ENCODE data around the gene RNLS.

RNLS gene

GRCh38 chr10:88461426-88461825 lies 121.7 kb downstream of the RNLS start:
- no peak for TF ChIP-seq POLR2AphosphoS5 (IDR thresholded peaks at IDR 0.05; ENCODE audit: low read depth, low read length)
- TF ChIP-seq FOXP2 (optimal IDR thresholded peaks at IDR 0.05; ENCODE audit: borderline replicate concordance, extremely low read depth, extremely low read length, insufficient read depth): no peak
- no peak for TF ChIP-seq TAF1 (IDR thresholded peaks at IDR 0.05; ENCODE audit: borderline replicate concordance, insufficient read depth, low read length)
- no peak for TF ChIP-seq REST (IDR thresholded peaks at IDR 0.05; ENCODE audit: insufficient read depth in 1 of 2, low read depth in 2 of 2, low read length in 2 of 2)

DNA sequence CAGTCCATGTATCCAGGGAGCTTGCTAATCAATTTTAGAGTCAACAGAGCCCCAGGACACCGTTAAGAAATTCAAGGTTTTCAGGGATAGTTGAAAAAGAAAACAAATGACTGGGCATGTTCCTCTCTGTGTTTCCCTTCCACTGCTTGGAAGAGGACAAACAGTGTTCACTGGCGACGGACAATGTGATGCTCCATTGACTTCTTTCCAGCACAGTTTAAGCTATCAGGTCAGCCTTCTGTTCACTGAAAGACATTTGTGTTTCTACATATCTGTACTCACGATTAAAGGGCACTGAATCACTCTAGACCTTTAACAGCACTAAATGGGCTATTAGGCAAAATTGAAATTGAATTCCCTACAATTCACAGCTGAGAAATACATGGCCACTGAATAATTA lies 123.6 kb downstream of the RNLS start:
- no peak for TF ChIP-seq SIN3A (IDR thresholded peaks at IDR 0.05; ENCODE audit: borderline replicate concordance, insufficient read depth, low read length)
- TF ChIP-seq POLR2AphosphoS5 (IDR thresholded peaks at IDR 0.05; ENCODE audit: low read depth, low read length): no peak
- TF ChIP-seq FOXP2 (optimal IDR thresholded peaks at IDR 0.05; ENCODE audit: borderline replicate concordance, extremely low read depth, extremely low read length, insufficient read depth): no peak
- TF ChIP-seq TAF1 (IDR thresholded peaks at IDR 0.05; ENCODE audit: borderline replicate concordance, insufficient read depth, low read length): no peak
- TF ChIP-seq REST (IDR thresholded peaks at IDR 0.05; ENCODE audit: insufficient read depth in 1 of 2, low read depth in 2 of 2, low read length in 2 of 2): no peak

DNA sequence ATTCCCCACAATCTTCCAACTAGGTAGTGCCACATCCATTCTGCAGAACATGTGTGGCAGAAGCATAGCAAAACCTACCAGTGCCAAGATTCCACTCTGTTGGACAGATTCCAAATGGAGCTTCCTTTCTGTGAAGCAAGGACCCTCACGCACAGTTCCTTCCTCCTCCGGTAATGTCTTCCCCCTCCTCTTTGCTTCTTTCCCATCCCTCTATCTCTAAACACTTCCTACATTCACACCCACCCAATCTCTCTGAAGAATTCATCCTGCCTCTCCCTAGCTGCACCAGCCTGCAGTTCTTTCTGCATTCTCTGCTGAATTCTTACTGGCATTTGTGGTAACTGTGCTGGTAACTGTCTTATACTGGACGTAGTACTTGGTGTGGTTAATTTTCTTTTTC lies 124.9 kb downstream of the RNLS start:
- no peak for TF ChIP-seq REST (IDR thresholded peaks at IDR 0.05; ENCODE audit: insufficient read depth in 1 of 2, low read depth in 2 of 2, low read length in 2 of 2)
- no peak for TF ChIP-seq FOXP2 (optimal IDR thresholded peaks at IDR 0.05; ENCODE audit: borderline replicate concordance, extremely low read depth, extremely low read length, insufficient read depth)
- TF ChIP-seq SIN3A (IDR thresholded peaks at IDR 0.05; ENCODE audit: borderline replicate concordance, insufficient read depth, low read length): no peak
- no peak for TF ChIP-seq POLR2AphosphoS5 (IDR thresholded peaks at IDR 0.05; ENCODE audit: low read depth, low read length)
- no peak for TF ChIP-seq TAF1 (IDR thresholded peaks at IDR 0.05; ENCODE audit: borderline replicate concordance, insufficient read depth, low read length)

DNA sequence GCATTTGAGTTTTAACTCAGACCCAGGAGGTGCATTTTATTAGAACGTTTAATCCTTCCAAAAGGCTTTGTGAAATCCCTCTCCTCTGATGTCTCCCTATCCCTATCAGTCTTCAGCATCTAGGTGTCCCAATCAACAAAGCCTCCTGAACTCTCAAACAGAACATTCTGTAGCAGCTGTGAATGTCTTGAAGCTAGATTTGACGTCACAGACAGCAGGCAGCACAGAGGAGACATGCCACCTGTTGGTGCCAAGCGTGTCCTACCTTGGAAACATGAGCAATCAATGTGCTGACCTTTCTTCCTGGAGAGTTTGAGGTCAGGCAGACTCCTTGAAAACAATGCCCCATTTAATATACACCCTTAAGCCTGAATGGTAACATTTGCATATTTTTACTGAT lies 125.5 kb downstream of the RNLS start:
- TF ChIP-seq REST (IDR thresholded peaks at IDR 0.05; ENCODE audit: insufficient read depth in 1 of 2, low read depth in 2 of 2, low read length in 2 of 2) (no peak), TAF1 (IDR thresholded peaks at IDR 0.05; ENCODE audit: borderline replicate concordance, insufficient read depth, low read length) (no peak), SIN3A (IDR thresholded peaks at IDR 0.05; ENCODE audit: borderline replicate concordance, insufficient read depth, low read length) (no peak)

- TF ChIP-seq POLR2AphosphoS5 (IDR thresholded peaks at IDR 0.05; ENCODE audit: low read depth, low read length) (no peak), REST (IDR thresholded peaks at IDR 0.05; ENCODE audit: insufficient read depth in 1 of 2, low read depth in 2 of 2, low read length in 2 of 2) (no peak), FOXP2 (optimal IDR thresholded peaks at IDR 0.05; ENCODE audit: borderline replicate concordance, extremely low read depth, extremely low read length, insufficient read depth) (no peak), TAF1 (IDR thresholded peaks at IDR 0.05; ENCODE audit: borderline replicate concordance, insufficient read depth, low read length) (no peak), SIN3A (IDR thresholded peaks at IDR 0.05; ENCODE audit: borderline replicate concordance, insufficient read depth, low read length) (no peak)
Observed at GRCh38 chr10:88456730-88457129, 126.4 kb downstream of the RNLS start.

Data from PFSK-1 (cell line).